ENCODE results near the gene NINL.

Gene NINL

DNA sequence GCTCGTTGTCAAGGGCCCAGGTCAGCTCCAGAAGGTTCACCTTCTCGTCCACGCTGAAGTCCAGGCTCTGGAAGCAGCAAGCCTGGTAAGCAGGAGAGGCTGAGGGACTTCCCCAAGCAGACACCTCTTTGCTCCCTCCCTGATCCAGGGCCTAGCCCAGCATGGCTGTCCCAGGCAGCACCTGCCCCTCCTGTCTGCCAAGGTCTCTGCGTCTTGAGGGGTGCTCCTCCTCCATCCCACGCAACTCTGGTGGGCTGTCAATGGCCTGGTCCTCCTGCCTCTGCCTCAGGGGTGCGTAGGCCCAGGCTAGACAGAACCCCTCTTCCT, 87.1 kb downstream of the NINL start:
- DNase-seq = no peak

GRCh38 chr20:25497586-25498279, 87.6 kb downstream of the NINL start:
- no peak for DNase-seq

DNA sequence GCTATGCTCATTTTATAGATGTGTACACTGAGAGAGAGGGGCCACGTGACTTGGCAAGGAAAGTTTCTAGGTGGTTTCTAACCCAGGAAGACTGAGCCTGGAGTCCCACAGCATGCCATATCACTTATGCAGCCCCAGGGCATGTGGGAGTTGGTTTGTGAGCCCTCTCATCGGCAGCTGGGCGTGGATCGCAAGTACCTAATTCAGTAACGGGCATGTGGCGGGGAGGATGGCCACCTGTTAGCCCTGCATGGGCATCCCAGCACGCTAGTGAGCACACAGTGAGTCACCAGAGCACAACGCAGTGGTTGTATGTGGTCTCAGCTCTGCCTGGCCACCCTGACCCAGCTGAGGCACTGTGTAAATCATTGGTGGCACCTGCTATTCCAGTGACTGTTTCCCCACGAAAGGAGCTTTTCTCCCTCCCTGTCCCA, 88.3 kb downstream of the NINL start:
- no peak for DNase-seq

DNA sequence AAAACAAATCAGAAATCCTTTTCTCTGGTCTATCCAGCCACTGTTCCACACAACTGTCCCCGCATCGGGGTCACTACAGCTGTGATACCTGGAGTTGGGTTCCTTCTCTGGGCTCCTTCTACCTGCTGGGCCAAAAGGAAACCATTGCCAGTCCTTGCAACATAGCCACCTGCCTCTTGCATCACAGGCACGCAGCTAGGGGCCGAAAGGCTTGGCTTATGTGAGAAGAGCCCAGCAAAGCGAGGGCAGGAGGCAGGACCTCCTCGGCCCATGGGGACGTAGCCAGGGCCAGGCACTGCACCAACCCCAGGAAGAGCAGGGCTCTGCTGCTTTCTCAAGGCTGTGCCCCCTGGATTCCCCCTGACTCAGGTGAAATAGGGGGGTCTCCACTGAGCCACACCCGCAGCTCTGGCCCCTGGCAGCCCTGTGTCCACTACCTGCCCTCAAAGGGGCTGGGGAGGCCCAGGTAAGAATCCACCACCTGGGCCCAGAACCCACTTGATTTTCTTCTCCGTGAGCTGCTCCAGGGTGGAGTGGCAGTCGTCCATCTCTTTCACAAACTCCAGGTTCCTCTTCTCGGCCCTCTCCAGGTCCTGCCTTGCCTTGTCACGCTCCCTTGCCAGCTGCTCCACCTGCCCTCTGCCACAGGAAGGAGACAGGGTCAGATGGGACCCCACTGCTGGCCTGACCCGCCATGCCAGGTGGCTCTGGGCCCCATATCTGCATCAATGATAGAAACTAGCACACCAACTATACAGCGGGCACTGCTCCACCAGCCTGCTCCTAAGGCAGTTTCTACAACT, 89.0 kb downstream of the NINL start:
- no peak for DNase-seq

DNA sequence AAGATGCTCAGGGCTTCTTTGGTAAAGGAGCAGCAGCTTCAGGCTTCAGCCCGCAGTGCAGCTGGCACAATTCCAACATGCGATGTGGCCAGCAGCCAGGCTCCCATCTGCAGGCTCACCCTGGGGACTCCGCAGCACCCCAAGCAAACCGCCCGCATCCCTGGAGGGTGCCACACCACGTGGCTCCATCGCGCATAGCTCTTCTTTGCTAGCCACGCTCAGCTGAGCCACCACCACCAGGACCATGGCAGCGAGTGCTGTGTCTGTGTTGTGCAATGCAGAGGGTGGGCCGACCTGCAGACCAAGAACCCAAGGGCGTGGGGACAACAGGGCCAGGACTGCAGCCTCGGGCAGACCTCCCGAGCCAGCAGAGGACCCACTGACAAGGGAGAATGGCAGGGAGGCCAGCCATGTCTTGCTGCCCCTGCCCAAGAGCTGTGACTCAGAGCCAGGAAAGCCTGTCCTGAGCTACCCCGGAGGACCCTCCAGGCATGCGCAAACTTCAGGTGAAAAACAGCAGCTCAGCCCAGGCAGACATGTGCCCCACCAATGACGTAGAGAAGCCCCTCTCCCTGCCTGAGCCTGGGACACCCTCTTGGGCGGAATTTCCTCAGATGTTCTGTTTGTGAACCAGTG, 90.0 kb downstream of the NINL start:
- no peak for DNase-seq

GRCh38 chr20:25494506-25495188, 90.7 kb downstream of the NINL start:
- DNase-seq = no peak

- no peak for DNase-seq
These were observed 91.4 kb downstream of the NINL start for GRCh38 chr20:25493748-25494505.

DNA sequence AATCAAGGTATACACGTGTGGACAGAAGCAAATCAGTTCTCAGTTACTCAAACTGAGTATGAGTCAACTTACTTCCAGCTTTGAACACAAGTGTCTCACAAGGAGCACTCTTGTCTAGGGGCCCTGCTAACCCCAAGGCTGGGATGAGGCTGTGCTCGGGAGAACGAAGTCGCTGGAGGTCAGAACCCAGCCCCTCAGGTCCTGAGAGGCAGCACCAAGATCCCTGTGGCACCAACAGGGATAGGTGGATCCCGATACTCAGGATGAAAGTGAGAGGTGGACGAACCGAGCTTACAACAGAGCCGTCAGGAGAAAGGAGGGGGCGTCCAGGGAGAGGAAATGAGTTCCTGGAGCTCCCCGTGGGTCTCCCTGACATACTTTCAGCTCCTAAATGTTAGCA, 92.2 kb downstream of the NINL start:
- no peak for DNase-seq

- DNase-seq = no peak
These were observed 93.8 kb downstream of the NINL start for GRCh38 chr20:25491446-25492038.

DNA sequence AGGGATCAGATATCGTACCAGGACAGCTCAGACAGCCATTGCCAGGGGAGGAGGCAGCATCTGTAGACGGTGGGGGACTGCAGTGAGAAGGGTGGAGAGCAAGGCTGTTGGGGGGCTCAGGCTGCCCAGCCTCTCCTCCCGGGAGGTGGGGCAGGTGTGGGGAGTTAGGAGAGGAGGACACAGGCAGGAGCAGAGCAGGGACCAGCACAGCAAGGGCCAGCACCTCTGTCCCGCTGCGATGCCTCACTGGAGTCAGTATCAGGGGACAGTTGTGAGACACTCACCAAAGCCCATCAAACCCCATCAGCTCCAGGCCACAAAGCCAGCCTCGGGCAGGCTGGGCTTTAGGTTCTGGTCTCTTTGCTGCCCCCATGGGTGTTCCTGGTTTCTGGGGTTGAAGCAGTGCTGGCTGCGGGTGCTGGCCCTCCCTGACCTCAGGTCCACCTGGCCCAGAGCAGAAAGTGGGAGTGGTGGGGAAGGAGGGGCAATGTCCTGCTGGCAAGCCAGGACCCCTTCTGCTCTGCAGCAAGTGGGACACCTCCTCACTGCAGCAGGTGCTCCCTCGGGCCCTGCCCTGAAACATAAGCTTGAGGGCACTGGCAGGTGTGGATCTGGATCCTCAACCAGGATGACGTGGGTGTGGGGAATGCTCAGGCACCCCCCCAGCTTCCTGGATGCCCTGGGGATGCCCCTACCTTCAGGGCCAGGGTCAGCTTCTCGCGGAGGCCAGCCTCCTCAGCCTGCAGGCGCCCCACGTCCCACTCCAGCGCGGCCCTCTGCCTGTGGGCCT, 94.5 kb downstream of the NINL start:
- no peak for DNase-seq

DNA sequence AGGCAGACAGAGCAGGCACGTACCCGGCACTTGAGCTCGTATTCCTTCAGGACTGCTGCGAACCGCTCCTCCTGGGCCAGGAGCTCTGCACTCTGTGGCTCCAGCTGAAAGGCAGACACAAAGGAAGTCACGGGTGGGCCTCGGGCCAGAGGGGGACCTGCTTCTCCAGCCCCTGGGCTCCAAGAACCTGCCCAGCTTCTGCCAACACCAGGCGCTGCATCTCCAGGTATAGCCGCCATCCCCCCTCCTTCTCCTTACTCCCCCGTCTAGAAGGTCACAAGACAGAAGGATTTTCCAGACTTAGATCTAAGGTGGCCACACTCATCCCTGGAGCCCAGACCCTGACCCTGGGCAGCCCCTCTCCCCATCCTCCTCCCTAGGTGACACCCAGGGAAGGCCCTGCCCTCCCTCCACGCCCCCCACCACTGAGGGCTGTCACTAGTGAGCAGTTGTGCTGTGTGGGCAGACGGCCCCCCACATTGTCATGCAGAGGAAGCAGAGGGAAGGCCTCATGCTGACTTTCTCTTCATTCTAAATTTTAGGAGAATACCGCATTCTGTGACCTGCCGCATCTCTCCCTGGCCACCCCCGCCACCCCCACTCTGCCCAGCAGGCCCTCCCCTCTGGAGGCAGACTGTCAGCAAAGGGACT, 96.0 kb downstream of the NINL start:
- DNase-seq = no peak

DNA sequence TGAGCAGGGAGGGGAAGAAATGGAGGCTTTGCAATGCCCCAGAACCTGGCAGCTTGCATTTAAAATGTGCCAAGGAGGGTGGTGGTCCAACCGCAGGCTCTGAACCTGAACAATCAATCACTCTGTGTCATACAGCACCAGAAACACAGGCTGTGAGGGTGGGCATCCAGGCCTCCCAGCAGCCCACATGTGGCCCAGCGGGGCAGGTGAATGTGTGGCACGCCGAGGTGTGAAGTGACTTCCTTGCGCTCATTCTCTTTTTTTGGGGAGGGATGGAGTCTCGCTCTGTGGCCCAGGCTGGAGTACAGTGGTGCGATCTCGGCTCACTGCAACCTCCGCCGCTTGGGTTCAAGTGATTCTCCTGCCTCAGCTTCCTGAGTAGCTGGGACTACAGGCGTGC, 97.4 kb downstream of the NINL start:
- DNase-seq = no peak

GRCh38 chr20:25487306-25487705, 98.0 kb downstream of the NINL start:
- DNase-seq = no peak

DNA sequence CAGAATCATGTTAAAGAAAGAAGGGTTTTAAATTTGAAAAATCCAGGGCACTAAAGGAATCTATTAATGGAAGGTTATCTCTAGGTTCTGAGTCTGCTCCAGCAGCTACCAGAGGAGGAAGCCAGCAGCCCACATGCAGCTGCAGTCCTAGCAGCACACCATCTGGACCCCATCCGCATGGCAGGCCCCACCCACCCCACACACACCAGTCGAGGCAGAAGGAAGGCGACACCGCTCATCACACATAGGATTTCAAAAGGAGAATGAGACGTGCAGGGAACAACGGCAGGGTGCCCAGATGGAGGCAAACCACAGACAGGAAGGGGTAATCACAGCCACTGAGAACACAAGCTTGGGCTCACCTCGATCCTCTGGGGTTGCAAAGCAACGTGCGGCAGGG, 99.0 kb downstream of the NINL start:
- no peak for DNase-seq

- no peak for DNase-seq
These were observed 99.5 kb downstream of the NINL start for GRCh38 chr20:25485872-25486271.

- no peak for DNase-seq
These were observed 100.3 kb downstream of the NINL start for GRCh38 chr20:25484911-25485511.

DNA sequence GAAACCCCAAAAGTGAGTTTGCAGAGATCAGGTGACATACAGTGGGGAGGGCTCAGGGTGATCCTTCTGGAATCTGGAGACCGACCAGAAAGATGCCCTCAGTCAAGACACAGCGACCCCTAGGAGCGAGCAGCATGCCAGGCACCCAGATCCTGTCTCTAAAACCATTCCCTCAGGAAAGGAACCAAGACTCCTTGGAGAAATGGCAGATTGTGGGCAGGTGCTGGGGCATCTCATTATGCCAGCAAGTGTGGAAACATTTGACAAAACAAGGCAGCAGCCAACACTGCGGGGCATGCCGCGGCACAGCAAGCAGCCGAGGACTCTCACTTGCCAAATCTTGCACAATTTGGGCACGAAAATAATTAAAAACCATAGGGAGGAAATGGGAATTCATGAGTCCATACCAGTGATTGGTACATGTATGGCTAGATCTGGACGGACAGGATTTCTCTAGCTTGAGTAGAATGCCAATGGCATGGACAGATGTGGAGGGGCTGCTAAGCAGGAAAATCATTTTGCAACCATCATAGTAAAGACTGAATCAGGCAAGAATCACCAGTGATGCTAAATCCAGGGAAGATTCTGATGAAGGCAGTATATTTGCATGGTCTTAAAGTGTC, 101.0 kb downstream of the NINL start:
- DNase-seq = no peak

GRCh38 chr20:25483431-25484132, 101.7 kb downstream of the NINL start:
- DNase-seq = no peak

DNA sequence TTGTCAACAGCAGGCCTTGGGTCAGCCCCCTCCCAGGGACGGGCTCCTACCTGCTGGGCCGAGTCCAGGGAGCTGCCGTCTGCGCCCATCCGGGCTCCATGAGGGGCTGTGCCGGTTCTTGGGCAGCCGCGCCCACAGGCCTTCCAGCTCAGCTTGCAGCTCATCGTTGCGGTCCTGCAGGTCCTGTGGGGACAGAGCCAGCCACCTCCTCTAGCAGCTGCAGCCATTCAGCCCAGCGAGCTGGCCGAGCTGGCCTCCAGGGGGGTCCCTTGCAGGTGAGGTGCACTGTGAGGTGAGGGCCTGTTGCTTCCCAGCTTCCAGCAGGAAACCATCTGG, 103.4 kb downstream of the NINL start:
- DNase-seq = no peak
